Measurements from ENCODE around the gene SECISBP2. TPM values are rescaled to one million over a fixed set of nuclear protein-coding genes. Genes with fewer than 3 reads are reported as not detected.
"Not testable (repeated sequence)": the region's sequence is repeated elsewhere in the genome, so short reads cannot be mapped to it uniquely, and the experiment has no call there.

Gene SECISBP2
- total and polyA plus RNA-seq, 2 experiments from 2014 or later = 12.2 to 13.0 TPM

- Histone ChIP-seq H3K9me3 (ENCODE audit: low read depth) (no peaks in the 10 kb centered on the region), H3K79me2 (ENCODE audit: insufficient read depth) (no peaks in the 10 kb centered on the region), H3K9ac (no peak overlapping the region), H3K9me2 (ENCODE audit: insufficient read depth) (no peaks in the 10 kb centered on the region), H3K4me3 (no peak overlapping the region), H3K4me2 (ENCODE audit: unreplicated experiment) (no peak overlapping the region), H3K4me1 (ENCODE audit: insufficient read depth) (no peaks in the 10 kb centered on the region), H3K27me3 (replicated peaks; ENCODE audit: insufficient read depth) (no peaks in the 10 kb centered on the region), H3K36me3 (ENCODE audit: low read depth) (no peaks in the 10 kb centered on the region), H3F3A (ENCODE audit: insufficient read depth) (no peaks in the 10 kb centered on the region), H4K20me1 (ENCODE audit: insufficient read depth) (no peaks in the 10 kb centered on the region), H3K27ac (no peak overlapping the region), H2AFZ (no peak overlapping the region)
- 99 to 100% methylated on average over 6 of the region's 6 CpGs for WGBS, 2 experiments (ENCODE audit: low coverage in 1 of 2, low lambda C conversion rate in 2 of 2, missing lambda C conversion rate in 2 of 2)
- DNase-seq = no peak
- TF ChIP-seq EZH2phosphoT487 (IDR thresholded peaks at IDR 0.05; ENCODE audit: insufficient read depth, low read depth) = no peak
- in situ Hi-C loops (cut with MboI) = no loop called here
These were observed 52.3 kb downstream of the SECISBP2 start for GRCh38 chr9:89370593-89370992.

GRCh38 chr9:89371791-89372190 lies 53.5 kb downstream of the SECISBP2 start:
- in situ Hi-C loops (cut with MboI); H2AFZ ChIP-seq; H4K20me1 ChIP-seq (ENCODE audit: insufficient read depth); H3K27me3 ChIP-seq (replicated peaks; ENCODE audit: insufficient read depth); DNase-seq; H3K4me3 ChIP-seq; H3K27ac ChIP-seq; H3K4me1 ChIP-seq (ENCODE audit: insufficient read depth); H3F3A ChIP-seq (ENCODE audit: insufficient read depth); H3K9me3 ChIP-seq (ENCODE audit: low read depth); H3K4me2 ChIP-seq (ENCODE audit: unreplicated experiment); H3K79me2 ChIP-seq (ENCODE audit: insufficient read depth); H3K9ac ChIP-seq; H3K36me3 ChIP-seq (ENCODE audit: low read depth); H3K9me2 ChIP-seq (ENCODE audit: insufficient read depth): not testable (repeated sequence)
- 85% methylated on average over 5 of the region's 5 CpGs; no CpG with 5 or more reads in 1 of the 2 experiments for WGBS, 2 experiments (ENCODE audit: low coverage in 1 of 2, low lambda C conversion rate in 2 of 2, missing lambda C conversion rate in 2 of 2)

- no peak overlapping the region for H2AFZ ChIP-seq
- H3K9ac ChIP-seq = no peak overlapping the region
- no peaks in the 10 kb centered on the region for H3K9me3 ChIP-seq (ENCODE audit: low read depth)
- H3K36me3 ChIP-seq (ENCODE audit: low read depth) = no peaks in the 10 kb centered on the region
- no peak for TF ChIP-seq EZH2phosphoT487 (IDR thresholded peaks at IDR 0.05; ENCODE audit: insufficient read depth, low read depth)
- no peak for TF ChIP-seq EZH2 (IDR thresholded peaks at IDR 0.05; ENCODE audit: insufficient read depth, poor library complexity, severe bottlenecking)
- no peaks in the 10 kb centered on the region for H3K27me3 ChIP-seq (replicated peaks; ENCODE audit: insufficient read depth)
- no peaks in the 10 kb centered on the region for H3F3A ChIP-seq (ENCODE audit: insufficient read depth)
- no peak overlapping the region for H3K27ac ChIP-seq
- WGBS, 2 experiments (ENCODE audit: low coverage in 1 of 2, low lambda C conversion rate in 2 of 2, missing lambda C conversion rate in 2 of 2) = 91 to 96% methylated on average over 8 to 14 of the region's 14 CpGs
- no peaks in the 10 kb centered on the region for H4K20me1 ChIP-seq (ENCODE audit: insufficient read depth)
- no peaks in the 10 kb centered on the region for H3K79me2 ChIP-seq (ENCODE audit: insufficient read depth)
- H3K4me3 ChIP-seq = no peak overlapping the region
- H3K4me1 ChIP-seq (ENCODE audit: insufficient read depth) = no peaks in the 10 kb centered on the region
- H3K4me2 ChIP-seq (ENCODE audit: unreplicated experiment) = no peak overlapping the region
- in situ Hi-C loops (cut with MboI) = no loop called here
- DNase-seq = no peak
- H3K9me2 ChIP-seq (ENCODE audit: insufficient read depth) = no peaks in the 10 kb centered on the region
These were observed 54.0 kb downstream of the SECISBP2 start for GRCh38 chr9:89372230-89372816.

GRCh38 chr9:89372979-89373378 lies 54.7 kb downstream of the SECISBP2 start:
- Histone ChIP-seq H3K27me3 (replicated peaks; ENCODE audit: insufficient read depth) (no peaks in the 10 kb centered on the region), H2AFZ (no peak overlapping the region), H3K4me3 (no peak overlapping the region), H3K9ac (no peak overlapping the region), H3K27ac (no peak overlapping the region), H3F3A (ENCODE audit: insufficient read depth) (no peaks in the 10 kb centered on the region), H3K9me2 (ENCODE audit: insufficient read depth) (no peaks in the 10 kb centered on the region), H3K36me3 (ENCODE audit: low read depth) (no peaks in the 10 kb centered on the region), H3K79me2 (ENCODE audit: insufficient read depth) (no peaks in the 10 kb centered on the region), H3K9me3 (ENCODE audit: low read depth) (no peaks in the 10 kb centered on the region), H3K4me2 (ENCODE audit: unreplicated experiment) (no peak overlapping the region), H3K4me1 (ENCODE audit: insufficient read depth) (no peaks in the 10 kb centered on the region), H4K20me1 (ENCODE audit: insufficient read depth) (no peaks in the 10 kb centered on the region)
- in situ Hi-C loops (cut with MboI) = no loop called here
- DNase-seq = no peak
- TF ChIP-seq EZH2 (IDR thresholded peaks at IDR 0.05; ENCODE audit: insufficient read depth, poor library complexity, severe bottlenecking) = no peak
- no peak for TF ChIP-seq EZH2phosphoT487 (IDR thresholded peaks at IDR 0.05; ENCODE audit: insufficient read depth, low read depth)
- WGBS, 2 experiments (ENCODE audit: low coverage in 1 of 2, low lambda C conversion rate in 2 of 2, missing lambda C conversion rate in 2 of 2) = 86 to 92% methylated on average over 8 of the region's 8 CpGs

- Histone ChIP-seq H2AFZ (no peak overlapping the region), H3K9ac (no peak overlapping the region), H3K4me1 (ENCODE audit: insufficient read depth) (no peaks in the 10 kb centered on the region), H3K36me3 (ENCODE audit: low read depth) (no peaks in the 10 kb centered on the region), H4K20me1 (ENCODE audit: insufficient read depth) (no peaks in the 10 kb centered on the region), H3K4me2 (ENCODE audit: unreplicated experiment) (no peak overlapping the region), H3K79me2 (ENCODE audit: insufficient read depth) (no peaks in the 10 kb centered on the region), H3K27ac (no peak overlapping the region), H3K27me3 (replicated peaks; ENCODE audit: insufficient read depth) (no peaks in the 10 kb centered on the region), H3K9me3 (ENCODE audit: low read depth) (no peaks in the 10 kb centered on the region), H3F3A (ENCODE audit: insufficient read depth) (no peaks in the 10 kb centered on the region), H3K4me3 (no peak overlapping the region), H3K9me2 (ENCODE audit: insufficient read depth) (no peaks in the 10 kb centered on the region)
- DNase-seq = no peak
- no peak for TF ChIP-seq EZH2 (IDR thresholded peaks at IDR 0.05; ENCODE audit: insufficient read depth, poor library complexity, severe bottlenecking)
- TF ChIP-seq EZH2phosphoT487 (IDR thresholded peaks at IDR 0.05; ENCODE audit: insufficient read depth, low read depth) = no peak
- in situ Hi-C loops (cut with MboI) = no loop called here
- WGBS, 2 experiments (ENCODE audit: low coverage in 1 of 2, low lambda C conversion rate in 2 of 2, missing lambda C conversion rate in 2 of 2) = 91 to 96% methylated on average over 4 of the region's 4 CpGs
These were observed 55.9 kb downstream of the SECISBP2 start for GRCh38 chr9:89374176-89374575.
